Renal cortex interstitium (tissue), 11 donors: ENCODE data around the gene CEP57L1. TPM values are rescaled to one million over a fixed set of nuclear protein-coding genes. Genes with fewer than 3 reads are reported as not detected.
"Not testable (repeated sequence)": the region's sequence is repeated elsewhere in the genome, so short reads cannot be mapped to it uniquely, and the experiment has no call there.

ENCODE experiments used
- DNase-seq, 11 donors: peaks; one replicate each; pipeline ENCODE4 v3.0.0-alpha.2; 2013; ENCODE audit warnings: low read depth in 9 of 11, low spot score in 4 of 11; ENCODE audit errors: extremely low read depth in 1 of 11
- polyA plus RNA-seq, 3 donors: library from polyadenylated mRNA; unstranded; fragments of 120-200 nt; gene quantifications; one replicate each; pipeline ENCODE4 v1.2.1, GENCODE V29; 2013; ENCODE audit not compliant: insufficient read length in 3 of 3

Gene CEP57L1
- polyA plus RNA-seq, 3 donors = 22.6 to 25.4 (median 24.5) TPM

- DNase-seq = not testable (repeated sequence)
These were observed 52.9 kb downstream of the CEP57L1 start for GRCh38 chr6:109148251-109148650.

GRCh38 chr6:109148716-109149115 lies 53.4 kb downstream of the CEP57L1 start:
- DNase-seq = not testable (repeated sequence)

DNA sequence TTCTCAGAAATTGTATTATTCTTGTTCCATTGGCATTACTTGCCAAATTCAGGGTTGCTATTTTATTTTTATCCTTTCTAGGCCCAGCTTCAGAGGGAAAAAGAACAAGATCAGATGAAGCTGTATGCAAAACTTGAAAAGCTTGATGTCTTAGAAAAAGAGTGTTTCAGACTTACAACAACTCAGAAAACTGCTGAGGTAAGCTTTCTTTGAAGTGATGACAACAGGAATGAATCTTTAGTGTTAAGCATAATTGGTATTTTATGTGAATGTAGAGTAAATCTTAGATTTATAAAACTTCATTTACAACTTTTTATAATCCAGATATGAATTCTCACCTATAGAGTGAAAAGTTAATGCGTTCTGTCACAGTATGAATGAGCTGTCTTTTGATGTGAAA lies 58.4 kb downstream of the CEP57L1 start:
- no peak for DNase-seq

GRCh38 chr6:109164331-109164730 lies 69.0 kb downstream of the CEP57L1 start:
- no peak for DNase-seq

- DNase-seq = peak in 10 of 11 donors; percentile 28 to 70 (median 49)
These were observed 70.2 kb downstream of the CEP57L1 start for GRCh38 chr6:109165392-109165974.

DNA sequence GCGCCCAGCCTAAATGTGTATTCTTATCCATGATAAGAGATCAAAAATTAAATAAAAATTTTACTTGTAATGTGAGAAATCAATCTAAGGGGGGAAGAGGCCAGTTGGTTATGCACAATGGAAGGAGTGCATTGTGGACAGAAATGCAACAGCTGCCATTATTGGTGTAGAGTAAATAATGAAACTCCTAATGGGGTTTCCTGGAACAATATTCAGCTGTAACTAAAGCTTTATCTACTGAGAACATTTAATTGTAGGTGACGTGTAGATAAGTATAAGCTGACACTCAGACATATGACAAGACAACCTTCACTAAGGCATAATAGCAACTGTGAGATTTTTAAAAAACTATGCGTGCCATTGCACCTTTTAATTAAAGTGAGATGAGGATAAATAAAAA lies 71.4 kb downstream of the CEP57L1 start:
- no peak for DNase-seq

- DNase-seq = no peak
These were observed 72.3 kb downstream of the CEP57L1 start for GRCh38 chr6:109167562-109167961.

DNA sequence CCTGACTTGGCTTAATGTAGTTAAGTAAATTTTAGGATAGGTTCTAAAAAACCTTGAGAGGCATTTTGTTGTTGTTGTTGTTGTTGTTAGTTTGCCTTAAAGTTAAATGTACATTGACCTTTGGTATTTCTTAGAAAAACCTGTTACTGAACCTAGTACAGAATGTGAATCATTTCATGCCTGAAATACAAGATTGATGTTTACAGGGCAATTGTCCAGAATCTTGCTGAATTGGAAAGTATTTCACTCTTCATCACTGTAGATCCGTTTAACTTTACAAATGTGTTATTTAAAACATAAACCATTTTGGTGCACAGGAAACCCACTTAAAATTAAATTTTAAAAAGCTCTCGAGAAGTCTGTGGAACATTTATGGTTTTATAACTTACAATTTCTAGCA lies 75.0 kb downstream of the CEP57L1 start:
- no peak for DNase-seq

DNA sequence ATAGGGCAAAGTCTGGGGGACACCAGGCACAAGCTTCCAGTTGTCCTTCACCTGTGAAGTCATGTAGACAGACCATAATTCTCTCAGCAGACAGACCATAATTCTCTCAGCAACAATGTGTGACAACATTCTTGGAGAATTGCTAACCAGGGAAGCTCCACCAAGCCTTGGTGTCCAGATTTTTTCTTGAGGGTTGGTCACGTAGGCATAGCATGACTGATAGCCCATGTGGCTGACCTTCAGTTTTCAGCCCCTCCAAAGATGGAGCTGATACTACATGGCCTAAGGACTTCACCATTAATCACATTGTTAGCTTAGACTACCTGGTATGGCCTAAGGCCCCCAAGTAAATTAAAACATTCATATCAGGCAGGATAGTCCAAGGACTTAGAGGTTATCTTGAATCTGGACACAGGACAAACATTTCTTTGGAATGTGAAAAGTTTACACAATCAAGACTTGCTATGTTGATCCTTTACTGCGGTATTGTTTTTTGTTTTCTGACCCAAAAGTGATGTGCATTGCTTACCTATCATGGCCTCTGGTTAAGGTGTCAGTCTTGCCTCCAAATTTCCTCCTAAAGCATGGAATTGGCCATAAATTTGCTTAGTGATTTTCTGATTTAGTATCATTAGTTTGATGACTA lies 76.9 kb downstream of the CEP57L1 start:
- DNase-seq = no peak

- no peak for DNase-seq
These were observed 79.6 kb downstream of the CEP57L1 start for GRCh38 chr6:109174916-109175315.

- no peak for DNase-seq
These were observed 83.6 kb downstream of the CEP57L1 start for GRCh38 chr6:109178921-109179320.

GRCh38 chr6:109179507-109179906 lies 84.2 kb downstream of the CEP57L1 start:
- DNase-seq = no peak

GRCh38 chr6:109182578-109182977 lies 87.3 kb downstream of the CEP57L1 start:
- no peak for DNase-seq

DNA sequence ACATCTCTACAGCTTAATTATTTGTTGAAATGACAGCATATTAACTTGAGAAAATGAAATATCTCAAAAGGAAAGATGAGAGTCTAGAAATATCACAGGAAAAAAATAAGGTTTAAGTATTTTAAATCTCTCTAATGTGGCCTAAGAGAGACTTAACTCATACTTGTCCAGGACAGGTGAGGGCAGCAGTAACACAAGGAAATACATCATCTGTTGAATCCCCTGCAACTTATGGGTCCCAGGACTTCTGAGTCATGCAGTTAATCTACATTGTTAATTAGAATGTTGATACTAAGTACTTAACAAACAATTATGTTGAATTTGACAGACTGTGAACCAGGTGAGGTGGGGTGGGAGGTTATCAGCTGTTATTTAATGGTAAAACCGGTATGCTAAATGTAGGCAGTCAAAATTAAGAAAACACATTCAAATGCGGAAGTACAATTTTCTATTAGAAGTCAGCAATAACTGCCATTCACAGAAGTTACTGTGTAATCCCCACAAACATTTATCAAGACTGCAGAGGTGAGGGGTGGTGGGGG lies 87.9 kb downstream of the CEP57L1 start:
- no peak for DNase-seq

GRCh38 chr6:109184638-109185037 lies 89.3 kb downstream of the CEP57L1 start:
- DNase-seq = no peak

GRCh38 chr6:109186012-109186411 lies 90.7 kb downstream of the CEP57L1 start:
- no peak for DNase-seq

DNA sequence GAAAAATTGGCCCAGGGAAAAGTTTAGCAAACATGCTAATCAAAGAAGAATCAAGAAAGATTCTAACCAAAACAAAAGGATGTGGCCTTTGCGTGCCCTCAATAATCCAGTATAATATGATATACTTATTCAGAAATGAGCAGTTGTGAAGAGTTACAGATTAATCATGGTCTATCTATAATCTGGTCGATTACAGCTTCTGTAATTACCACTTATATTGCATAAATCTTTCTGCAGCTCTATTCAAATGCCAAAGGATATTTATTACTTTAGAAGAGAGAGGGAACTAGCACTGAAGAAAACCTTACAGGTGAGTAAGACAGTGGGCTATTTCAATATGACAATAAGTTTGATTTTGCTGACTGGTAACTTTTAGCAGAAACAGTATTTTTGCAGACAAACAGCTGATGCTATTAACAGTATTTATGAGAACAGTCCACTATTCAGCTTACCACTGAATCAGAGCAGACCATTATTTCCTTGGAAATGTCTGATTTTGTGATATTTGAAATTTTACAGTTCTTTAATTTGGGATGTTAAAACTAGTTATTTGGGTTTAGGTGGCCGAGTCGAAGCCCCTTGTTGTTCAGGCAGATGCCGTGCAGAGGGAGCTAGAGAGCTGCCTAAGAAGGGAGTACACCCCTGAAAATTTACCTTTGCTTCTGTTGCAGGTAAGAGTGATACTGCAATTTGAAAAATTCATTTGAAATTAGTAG lies 92.2 kb downstream of the CEP57L1 start:
- peak in 9 of 11 donors; percentile 17 to 43 (median 31) for DNase-seq

DNA sequence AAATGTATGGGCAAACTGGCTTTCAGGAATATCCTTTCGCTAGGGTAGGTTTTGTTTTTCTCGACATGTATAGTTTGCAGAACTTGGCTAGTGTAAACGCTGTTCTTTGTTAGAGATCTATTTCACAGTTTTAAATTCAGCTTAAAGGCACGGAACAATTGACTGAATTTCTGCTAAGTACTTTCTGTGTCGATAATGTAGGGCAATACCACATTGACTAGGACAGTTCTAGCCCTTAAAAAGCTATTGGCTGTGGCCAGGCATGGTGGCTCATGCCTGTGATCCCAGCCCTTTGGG lies 92.8 kb downstream of the CEP57L1 start:
- DNase-seq = no peak

- not testable (repeated sequence) for DNase-seq
These were observed 96.1 kb downstream of the CEP57L1 start for GRCh38 chr6:109191368-109191767.

DNA sequence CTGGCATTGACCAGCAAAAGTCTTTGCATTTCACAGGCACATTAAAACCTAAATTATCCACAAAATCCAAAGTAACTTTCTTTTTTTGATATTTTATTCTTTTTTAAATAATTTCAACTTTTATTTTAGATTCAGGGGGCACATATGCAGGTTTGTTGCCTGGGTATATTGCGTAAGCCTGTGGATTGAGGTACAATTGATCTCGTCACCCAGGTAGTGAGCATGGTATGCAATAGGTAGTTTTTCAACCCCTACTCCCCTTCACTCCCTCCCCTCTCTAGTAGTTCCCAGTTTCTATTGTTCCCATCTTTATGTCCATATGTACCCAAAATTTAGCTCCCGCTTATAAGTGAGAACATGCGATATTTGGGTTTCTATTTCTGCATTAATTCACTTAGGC lies 97.6 kb downstream of the CEP57L1 start:
- no peak for DNase-seq
